Fibroblast of peridontal ligament (primary cell): ENCODE measurements around the gene SMOC2.

Experiments
- DNase-seq: peaks from one replicate; pipeline ENCODE4 v3.0.0-alpha.2; 2010; ENCODE audit errors: extremely low read depth

The SMOC2 gene

DNA sequence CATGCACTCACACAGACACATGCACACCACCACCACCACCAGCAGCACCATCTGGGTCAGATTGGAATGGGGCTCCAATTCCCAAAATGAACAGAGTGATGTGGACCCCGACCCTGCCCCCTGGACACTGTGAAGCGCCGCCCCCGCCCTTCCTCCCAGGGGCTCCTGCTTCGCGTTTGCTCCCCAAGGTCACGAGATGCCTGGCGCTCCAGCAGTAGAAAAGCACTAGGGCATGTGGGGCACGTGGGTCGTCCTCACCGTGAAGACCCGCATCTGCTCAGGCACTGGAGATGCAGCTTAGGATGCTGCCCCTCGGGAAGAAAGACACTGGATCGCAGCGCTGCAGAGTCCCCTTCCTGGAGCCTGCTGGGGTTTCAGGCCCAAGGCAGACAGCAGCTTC, 184.0 kb downstream of the SMOC2 start:
- DNase-seq = no peak

- DNase-seq = no peak
Measured at GRCh38 chr6:168625602-168626001, 184.6 kb downstream of the SMOC2 start.

GRCh38 chr6:168626046-168626602, 185.1 kb downstream of the SMOC2 start:
- no peak for DNase-seq

GRCh38 chr6:168627506-168628175, 186.7 kb downstream of the SMOC2 start:
- no peak for DNase-seq

- no peak for DNase-seq
Measured at GRCh38 chr6:168628176-168628553, 187.2 kb downstream of the SMOC2 start.

GRCh38 chr6:168628732-168629245, 187.8 kb downstream of the SMOC2 start:
- DNase-seq = no peak

- no peak for DNase-seq
Measured at GRCh38 chr6:168631564-168631963, 190.6 kb downstream of the SMOC2 start.

DNA sequence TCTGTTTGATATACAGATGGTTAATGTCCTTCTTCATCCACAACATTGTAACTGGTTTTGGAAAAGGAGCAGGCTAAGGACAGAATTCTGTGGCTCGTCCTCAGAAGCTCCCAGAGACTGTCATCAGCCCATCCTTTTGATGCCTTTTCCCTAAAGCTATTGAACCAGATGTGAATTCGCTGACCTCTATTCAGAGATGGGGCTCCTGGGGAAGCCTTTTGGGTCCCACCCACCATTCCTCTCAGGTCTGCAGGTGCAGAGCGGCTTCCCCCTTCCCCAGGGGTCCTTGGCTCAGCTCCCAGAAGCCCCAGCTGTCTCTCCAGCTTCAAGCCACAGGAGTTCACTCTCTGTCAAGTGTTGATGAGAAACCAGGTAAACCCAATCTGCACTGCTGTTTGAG, 191.7 kb downstream of the SMOC2 start:
- no peak for DNase-seq

- no peak for DNase-seq
Measured at GRCh38 chr6:168634541-168635328, 193.8 kb downstream of the SMOC2 start.

GRCh38 chr6:168636147-168637004, 195.4 kb downstream of the SMOC2 start:
- DNase-seq = no peak

DNA sequence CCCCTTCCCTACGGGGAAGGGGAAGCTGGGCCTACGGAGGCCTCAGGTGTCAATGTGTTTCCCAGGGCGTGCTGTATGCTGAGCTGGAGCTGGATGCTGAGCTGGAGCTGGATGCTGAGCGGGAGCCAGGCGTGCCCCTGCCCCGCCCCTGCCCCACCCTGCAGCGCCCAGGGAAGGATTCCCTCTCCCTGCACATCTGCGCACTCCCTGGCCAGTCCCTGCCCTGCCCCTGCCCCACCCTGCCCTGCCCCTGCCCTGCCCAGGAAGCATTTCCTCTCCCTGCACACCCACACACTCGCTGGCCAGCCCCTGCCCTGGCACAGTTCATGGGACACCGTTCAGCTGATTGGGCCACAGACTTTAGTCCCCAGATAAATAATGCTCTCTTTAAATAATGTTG, 196.8 kb downstream of the SMOC2 start:
- no peak for DNase-seq

DNA sequence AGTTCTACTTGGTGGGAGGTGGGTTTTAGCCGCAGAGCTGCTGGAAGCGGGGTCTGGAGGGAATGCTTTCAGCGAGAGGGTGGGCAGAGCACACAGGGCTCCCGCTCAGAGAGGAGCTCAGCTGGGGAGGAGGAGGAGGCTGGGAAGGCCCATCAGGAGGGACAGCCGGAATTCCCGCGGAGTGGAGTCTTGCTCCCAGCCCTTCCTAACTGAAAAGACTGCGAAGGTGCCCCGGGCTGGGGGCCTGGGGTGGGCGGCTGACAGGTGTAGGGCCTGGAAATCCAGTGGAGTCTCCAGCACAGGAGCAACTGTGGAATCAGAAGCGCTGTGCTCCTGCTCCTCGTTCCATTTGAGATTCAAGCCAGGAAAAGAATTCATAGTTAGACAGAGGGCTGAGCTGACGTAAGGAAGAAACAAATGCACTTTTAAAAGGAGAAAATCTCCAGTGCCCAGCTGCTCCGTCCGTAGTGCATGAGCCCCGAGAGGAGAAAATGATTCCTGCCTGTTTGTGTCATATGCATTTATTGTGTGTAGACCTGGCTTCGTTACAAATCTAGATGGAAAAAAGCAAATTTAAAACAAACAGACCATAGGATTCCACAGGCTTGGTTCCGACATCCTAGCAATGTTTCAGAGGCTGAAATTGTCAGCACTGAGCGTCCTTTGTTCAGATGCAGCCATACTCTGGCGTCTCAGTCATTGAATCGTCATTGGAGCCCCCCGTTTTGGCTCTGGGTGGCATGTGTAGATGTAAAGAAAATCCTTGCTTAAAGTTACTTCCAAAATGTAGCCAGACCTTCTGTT, 197.7 kb downstream of the SMOC2 start:
- no peak for DNase-seq

DNA sequence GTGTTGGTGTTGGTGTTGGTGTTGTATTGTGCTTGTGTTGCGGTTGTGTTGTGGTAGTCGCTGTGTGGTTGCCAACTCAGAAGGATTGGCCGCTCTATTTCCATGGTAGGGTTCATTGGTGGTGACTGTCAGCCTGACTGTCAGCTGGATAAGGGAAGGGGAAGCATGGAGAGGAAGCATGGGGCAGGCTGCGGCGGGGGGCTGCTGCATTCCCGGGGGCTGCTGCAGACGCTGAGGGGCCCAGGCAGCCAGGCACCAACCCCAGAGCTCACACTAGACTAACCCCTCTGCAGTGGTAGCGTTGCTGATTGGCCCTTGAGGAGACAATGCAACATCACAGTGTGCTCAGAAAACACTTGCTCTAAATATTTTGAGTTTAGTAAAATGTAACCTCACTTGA, 199.2 kb downstream of the SMOC2 start:
- DNase-seq = no peak

DNA sequence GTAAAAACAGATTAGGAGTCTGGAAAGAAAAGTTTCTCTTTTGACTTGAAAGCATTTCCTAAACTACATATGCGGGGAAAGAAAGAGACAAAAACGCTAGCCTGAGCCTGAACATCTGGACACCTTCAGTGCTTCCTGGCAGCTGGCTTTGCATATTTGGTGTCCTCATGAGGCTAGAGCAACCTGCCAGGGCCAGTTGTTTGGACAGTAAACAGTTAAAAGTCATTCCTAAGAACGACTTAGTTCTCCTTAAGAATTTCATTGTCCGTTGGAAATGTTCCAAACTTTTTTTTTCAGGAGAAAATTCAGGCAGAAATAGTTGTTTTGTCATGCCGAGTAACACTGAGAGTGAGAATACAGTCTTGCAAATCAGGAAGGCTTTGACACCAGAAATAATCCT, 199.8 kb downstream of the SMOC2 start:
- no peak for DNase-seq

GRCh38 chr6:168641446-168641845, 200.5 kb downstream of the SMOC2 start:
- DNase-seq = no peak

GRCh38 chr6:168643401-168643800, 202.4 kb downstream of the SMOC2 start:
- no peak for DNase-seq

- DNase-seq = no peak
Measured at GRCh38 chr6:168645326-168645725, 204.3 kb downstream of the SMOC2 start.

DNA sequence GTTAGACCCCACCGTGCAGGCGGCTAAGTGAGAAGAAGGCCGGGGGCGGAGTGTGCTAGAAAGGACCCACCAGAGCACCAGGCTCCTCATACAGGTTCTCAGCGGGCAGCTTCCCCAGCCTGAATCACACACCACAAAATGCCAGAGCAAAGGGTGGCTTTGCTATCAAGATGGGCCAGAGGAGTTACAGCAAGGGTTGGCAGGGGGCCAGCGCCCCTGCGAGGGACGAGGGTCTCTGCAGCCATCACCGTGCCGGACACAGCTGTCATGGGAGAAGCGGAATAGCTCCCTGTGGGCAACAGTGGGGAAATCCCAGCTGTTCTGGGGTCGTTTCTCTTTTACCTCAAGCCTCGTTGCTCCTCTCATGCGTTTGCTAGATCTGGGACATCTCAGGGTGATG, 206.3 kb downstream of the SMOC2 start:
- no peak for DNase-seq

- no peak for DNase-seq
Measured at GRCh38 chr6:168648240-168649125, 207.5 kb downstream of the SMOC2 start.

DNA sequence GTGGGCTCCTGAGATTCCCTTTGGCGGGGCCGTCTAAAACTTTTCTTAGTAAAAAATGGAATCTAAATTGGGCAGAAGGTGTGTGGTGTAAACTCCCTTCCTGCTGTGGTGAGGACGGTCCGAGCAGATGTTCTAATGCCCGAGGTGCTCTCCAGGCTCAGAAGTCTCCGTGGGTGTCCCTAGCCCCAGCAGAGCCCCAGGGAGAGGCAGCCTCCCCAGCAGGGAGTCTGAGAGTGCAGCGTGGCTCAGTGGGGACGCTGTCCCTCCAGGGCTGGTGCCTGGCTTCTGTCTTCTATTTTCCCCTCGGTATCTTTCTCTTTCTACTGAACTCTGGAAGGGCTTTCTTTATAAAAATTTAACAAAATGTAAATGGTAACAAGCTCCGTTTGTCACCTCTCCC, 208.2 kb downstream of the SMOC2 start:
- DNase-seq = no peak
